Measurements from ENCODE around the gene OR4F3.
"Not testable (repeated sequence)": the region's sequence is repeated elsewhere in the genome, so short reads cannot be mapped to it uniquely, and the experiment has no call there.

The OR4F3 gene

GRCh38 chr5:181366968-181367367 is at the start of gene OR4F3:
Gene OR4F3 (plus strand): TSS chr5:181367268.
- not testable (repeated sequence) for H3K27ac ChIP-seq

Measured in C4-2B (cell line).